ENCODE data around the gene ZBTB8A. TPM values are rescaled to one million over a fixed set of nuclear protein-coding genes. Genes with fewer than 3 reads are reported as not detected.

ZBTB8A gene
- total and polyA plus RNA-seq, 2 of the 8 experiments (the other 6 are each of a cell fraction or from before 2014, with no cell fraction given), result 2.9 to 10.4 TPM

GRCh38 chr1:32521165-32521564, 18.1 kb upstream of the ZBTB8A start (continued):
- TF ChIP-seq MAFK (IDR thresholded peaks at IDR 0.05; ENCODE audit: low read depth, low read length) (no peak), ASH2L (IDR thresholded peaks at IDR 0.05; ENCODE audit: low read length) (no peak), CREB1 (IDR thresholded peaks at IDR 0.05) (no peak), YY1 (IDR thresholded peaks at IDR 0.05; ENCODE audit: low read depth, low read length) (no peak), SIX5 (IDR thresholded peaks at IDR 0.05; ENCODE audit: low read depth, low read length) (no peak)
